SK-N-SH (cell line): ENCODE measurements around the gene ASPSCR1. TPM values are rescaled to one million over a fixed set of nuclear protein-coding genes. Genes with fewer than 3 reads are reported as not detected.

ENCODE experiments used
- CTCF ChIA-PET: fragments of 300-600, 350-600 bp; formaldehyde crosslinking; extraction: SDS; loops from one replicate; lab custom pipeline; 2021; lab: Yijun Ruan, JAX
- POLR2A ChIA-PET: fragments of 350-600 bp; sonication (Branson Sonifier 250); formaldehyde crosslinking; extraction: SDS; loops from one replicate; lab custom pipeline; 2020; ENCODE audit warnings: antibody characterized with exemption, inconsistent platforms; lab: Yijun Ruan, JAX
- DNase-seq: peaks from one replicate; pipeline ENCODE4 v3.0.0; 2012
- H2AFZ ChIP-seq: fragments of 200-600 bp; sonication (generic); 2 replicates; pipeline ENCODE4 v1.8.1; 2016; ENCODE audit warnings: antibody characterized with exemption, mild to moderate bottlenecking, low read depth
- H3F3A ChIP-seq: fragments of 200-600 bp; sonication (generic); replicated peaks from 2 replicates; pipeline ENCODE3; 2016; ENCODE audit warnings: antibody characterized with exemption, mild to moderate bottlenecking; ENCODE audit not compliant: insufficient read depth
- H3K27ac ChIP-seq, 2 experiments: fragments of 200-500 bp in 1 of 2; fragments of 200-600 bp in 1 of 2; sonication (Bioruptor generic) in 1 of 2; sonication (generic), shearing (Covaris generic) in 1 of 2; 2 replicates each; pipeline versions ENCODE4 v1.5.1 to v1.6.1; 2014 to 2016; ENCODE audit warnings: low read depth in 2 of 2, inconsistent platforms in 1 of 2, low read length in 1 of 2, mild to moderate bottlenecking in 1 of 2, mixed read lengths in 1 of 2
- H3K27me3 ChIP-seq: fragments of 200-600 bp; sonication (generic), shearing (Covaris generic); 2 replicates; pipeline ENCODE4 v1.6.1; 2016; ENCODE audit warnings: mixed run types; ENCODE audit not compliant: insufficient read depth
- H3K36me3 ChIP-seq, 2 experiments: fragments of 200-500 bp in 1 of 2; fragments of 200-600 bp in 1 of 2; sonication (Bioruptor generic) in 1 of 2; sonication (generic) in 1 of 2; replicated peaks in 1 of 2; 2 replicates each; pipeline versions ENCODE3 to v1.5.1; 2014 to 2016; ENCODE audit warnings: low read length in 1 of 2, mild to moderate bottlenecking in 1 of 2; ENCODE audit not compliant: insufficient read depth in 2 of 2, control insufficient read depth in 1 of 2
- H3K4me1 ChIP-seq, 2 experiments: fragments of 200-500 bp in 1 of 2; fragments of 200-600 bp in 1 of 2; sonication (Bioruptor generic) in 1 of 2; sonication (generic), shearing (Covaris generic) in 1 of 2; 2 replicates each; pipeline versions ENCODE4 v1.5.1 to v1.6.1; 2014 to 2016; ENCODE audit warnings: low read depth in 1 of 2, low read length in 1 of 2, mixed run types in 1 of 2; ENCODE audit not compliant: insufficient read depth in 2 of 2, control insufficient read depth in 1 of 2
- H3K4me2 ChIP-seq: fragments of 200-600 bp; sonication (generic), shearing (Covaris generic); 2 replicates; pipeline ENCODE4 v1.6.1; 2017; ENCODE audit warnings: mixed run types
- H3K4me3 ChIP-seq, 2 experiments: fragments of 200-500 bp in 1 of 2; fragments of 200-600 bp in 1 of 2; sonication (Bioruptor generic) in 1 of 2; sonication (generic), shearing (Covaris generic) in 1 of 2; 2 replicates each; pipeline versions ENCODE4 v1.5.1 to v1.8.1; 2014 to 2016; ENCODE audit warnings: low read depth in 2 of 2, inconsistent platforms in 1 of 2, low read length in 1 of 2, mild to moderate bottlenecking in 1 of 2, mixed read lengths in 1 of 2, moderate library complexity in 1 of 2
- H3K79me2 ChIP-seq: fragments of 200-600 bp; sonication (generic); 2 replicates; pipeline ENCODE4 v1.8.1; 2017; ENCODE audit warnings: mild to moderate bottlenecking; ENCODE audit not compliant: insufficient read depth
- H3K9ac ChIP-seq: fragments of 200-600 bp; sonication (generic); 2 replicates; pipeline ENCODE4 v1.6.1; 2017; ENCODE audit warnings: mixed run types
- H3K9me2 ChIP-seq: fragments of 200-600 bp; sonication (generic); 2 replicates; pipeline ENCODE4 v1.6.1; 2017; ENCODE audit warnings: mixed run types
- H3K9me3 ChIP-seq: fragments of 200-600 bp; sonication (generic); 2 replicates; pipeline ENCODE4 v1.6.1; 2017; ENCODE audit warnings: mixed run types, mild to moderate bottlenecking, moderate library complexity
- H4K20me1 ChIP-seq: fragments of 200-600 bp; sonication (generic); 2 replicates; pipeline ENCODE4 v1.6.1; 2017; ENCODE audit warnings: mild to moderate bottlenecking, mixed run types; ENCODE audit not compliant: insufficient read depth
- ELF1 ChIP-seq: IDR thresholded peaks from 2 replicates; pipeline ENCODE4 v1.4.0; 2012
- EP300 ChIP-seq, 2 experiments: IDR thresholded peaks; 2 replicates each; pipeline versions ENCODE4 v1.4.0 to v1.6.1; 2012; ENCODE audit warnings: borderline replicate concordance in 1 of 2, low read depth in 1 of 2, low read length in 1 of 2
- EZH2phosphoT487 ChIP-seq: fragments of 200-600 bp; sonication (generic); IDR thresholded peaks from 2 replicates; pipeline ENCODE4 v1.6.1; 2017; ENCODE audit warnings: low read depth, mixed run types, mild to moderate bottlenecking, antibody characterized with exemption, moderate library complexity, borderline replicate concordance
- MAX ChIP-seq: IDR thresholded peaks from 2 replicates; pipeline ENCODE4 v1.4.0; 2012; ENCODE audit warnings: low read depth
- NFIC ChIP-seq: IDR thresholded peaks from 2 replicates; pipeline ENCODE4 v1.4.0; 2012; ENCODE audit warnings: borderline replicate concordance
- REST ChIP-seq: IDR thresholded peaks from 2 replicates; pipeline ENCODE4 v1.6.1; 2012; ENCODE audit warnings: mild to moderate bottlenecking, low read depth, low read length, moderate library complexity
- RFX5 ChIP-seq: IDR thresholded peaks from 2 replicates; pipeline ENCODE4 v1.6.1; 2012; ENCODE audit warnings: mild to moderate bottlenecking, improper control_type of control experiment, low read length
- SMC3 ChIP-seq: IDR thresholded peaks from 2 replicates; pipeline ENCODE4 v1.6.1; 2012; ENCODE audit warnings: low read depth, low read length, improper control_type of control experiment
- TAF1 ChIP-seq: IDR thresholded peaks from 2 replicates; pipeline ENCODE4 v1.6.1; 2012; ENCODE audit warnings: low read depth, mild to moderate bottlenecking, low read length, moderate library complexity, borderline replicate concordance
- TCF12 ChIP-seq: IDR thresholded peaks from 2 replicates; pipeline ENCODE4 v1.4.0; 2012
- TEAD4 ChIP-seq: IDR thresholded peaks from 2 replicates; pipeline ENCODE4 v1.4.0; 2012; ENCODE audit warnings: mild to moderate bottlenecking, borderline replicate concordance; ENCODE audit not compliant: insufficient read depth
- USF1 ChIP-seq: IDR thresholded peaks from 2 replicates; pipeline ENCODE4 v1.4.0; 2012; ENCODE audit warnings: low read depth, borderline replicate concordance
- WGBS: methylation state at CpG from one replicate; pipeline ENCODE4 v1.1.6; 2017; ENCODE audit warnings: low lambda C conversion rate; 5-methylcytosine and 5-hydroxymethylcytosine counted together
- polyA plus RNA-seq, 3 experiments: library from polyadenylated mRNA; depleted of rRNA; stranded (reverse); fragments of >200 nt; gene quantifications; 2 replicates each; pipeline ENCODE4 v1.2.3, GENCODE V29; 2012

ASPSCR1 gene
- polyA plus RNA-seq, 1 of the 3 experiments (the other 2 are of a cell fraction), result 36.2 TPM

- TF ChIP-seq TAF1 (no peak), SMC3 (no peak), NFIC (no peak), ELF1 (no peak), EP300 (IDR thresholded peaks at IDR 0.05; ENCODE audit: borderline replicate concordance in 1 of 2, low read depth in 1 of 2, low read length in 1 of 2) (no peak), TEAD4 (no peak), EZH2phosphoT487 (no peak), RFX5 (no peak), USF1 (no peak), REST (no peak), TCF12 (no peak), MAX (no peak)
- no peak overlapping the region for H3K4me3 ChIP-seq
- DNase-seq, result no peak
- H3K79me2 ChIP-seq, result no peaks in the 10 kb centered on the region
- 76% methylated on average over 29 of the region's 82 CpGs for whole genome bisulfite sequencing
- no peak overlapping the region for H3K4me2 ChIP-seq
- H4K20me1 ChIP-seq, result no peaks in the 10 kb centered on the region
- peaks cover 13% of the 10 kb centered on the region for H3F3A ChIP-seq
- H3K9me2 ChIP-seq, result no peaks in the 10 kb centered on the region
- peaks cover 0 to 29% of the 10 kb centered on the region in 2 experiments; a peak in 1 of 4 replicates for H3K4me1 ChIP-seq
- H2AFZ ChIP-seq, result no peak overlapping the region
- H3K9me3 ChIP-seq, result no peaks in the 10 kb centered on the region
- H3K36me3 ChIP-seq, result no peaks in the 10 kb centered on the region
- H3K9ac ChIP-seq, result no peak overlapping the region
- ChIA-PET POLR2A (interaction anchor here (1.2 to 1.5 kb wide), 2 partner anchors 16 to 61 kb away, joined by 4 read pairs; partner anchors contain the start of genes CENPX and LRRC45), CTCF (interaction anchor here (1.3 to 14.5 kb wide), 13 partner anchors 14 to 244 kb away, joined by 3 to 1216 read pairs (median 53); partner anchors contain the start of genes ARHGDIA, ASPSCR1, CENPX and DCXR)
- H3K27me3 ChIP-seq, result peaks cover 18% of the 10 kb centered on the region
- H3K27ac ChIP-seq, result no peak overlapping the region
Measured at GRCh38 chr17:81961521-81962498, 15.6 kb upstream of the ASPSCR1 start.
